ENCODE measurements around the gene GNG8. TPM values are rescaled to one million over a fixed set of nuclear protein-coding genes. Genes with fewer than 3 reads are reported as not detected.

Gene GNG8
- total RNA-seq, 2 donors from 2014 or later = not detected

GRCh38 chr19:46668662-46669061, 32.7 kb upstream of the GNG8 start:
- no peaks in the 10 kb centered on the region for H3K36me3 ChIP-seq
- no peak overlapping the region for H3K9ac ChIP-seq (ENCODE audit: low read depth in 2 of 2, low read length in 2 of 2)
- H3K4me1 ChIP-seq = no peaks in the 10 kb centered on the region
- no peaks in the 10 kb centered on the region for H3K27me3 ChIP-seq
- no peak overlapping the region for H3K4me3 ChIP-seq
- no peak for DNase-seq
- TF ChIP-seq, protein P1, sequence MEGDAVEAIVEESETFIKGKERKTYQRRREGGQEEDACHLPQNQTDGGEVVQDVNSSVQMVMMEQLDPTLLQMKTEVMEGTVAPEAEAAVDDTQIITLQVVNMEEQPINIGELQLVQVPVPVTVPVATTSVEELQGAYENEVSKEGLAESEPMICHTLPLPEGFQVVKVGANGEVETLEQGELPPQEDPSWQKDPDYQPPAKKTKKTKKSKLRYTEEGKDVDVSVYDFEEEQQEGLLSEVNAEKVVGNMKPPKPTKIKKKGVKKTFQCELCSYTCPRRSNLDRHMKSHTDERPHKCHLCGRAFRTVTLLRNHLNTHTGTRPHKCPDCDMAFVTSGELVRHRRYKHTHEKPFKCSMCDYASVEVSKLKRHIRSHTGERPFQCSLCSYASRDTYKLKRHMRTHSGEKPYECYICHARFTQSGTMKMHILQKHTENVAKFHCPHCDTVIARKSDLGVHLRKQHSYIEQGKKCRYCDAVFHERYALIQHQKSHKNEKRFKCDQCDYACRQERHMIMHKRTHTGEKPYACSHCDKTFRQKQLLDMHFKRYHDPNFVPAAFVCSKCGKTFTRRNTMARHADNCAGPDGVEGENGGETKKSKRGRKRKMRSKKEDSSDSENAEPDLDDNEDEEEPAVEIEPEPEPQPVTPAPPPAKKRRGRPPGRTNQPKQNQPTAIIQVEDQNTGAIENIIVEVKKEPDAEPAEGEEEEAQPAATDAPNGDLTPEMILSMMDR (IDR thresholded peaks at IDR 0.05) = no peak
- intact Hi-C loops (cut with DNase I) = no loop called here
- no peaks in the 10 kb centered on the region for H3K9me3 ChIP-seq
- H3K27ac ChIP-seq = no peak overlapping the region

DNA sequence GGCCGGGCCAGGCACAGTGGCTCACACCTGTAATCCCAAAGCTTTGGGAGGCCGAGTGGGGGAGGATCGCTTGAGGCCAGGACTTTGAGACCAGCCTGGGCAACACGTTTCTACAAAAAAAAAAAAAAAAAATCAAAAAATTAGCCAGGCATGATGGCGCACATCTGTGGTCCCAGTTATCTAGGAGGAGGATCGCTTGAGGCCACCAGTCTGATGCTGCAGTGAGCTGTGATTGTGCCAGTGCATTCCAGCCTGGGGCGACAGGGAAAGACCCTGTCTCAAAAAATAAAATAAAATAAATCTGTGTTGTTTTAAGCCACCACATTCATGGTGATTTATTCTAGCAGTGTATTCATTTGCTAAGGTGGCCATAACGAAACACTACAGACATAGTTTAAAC, 29.1 kb upstream of the GNG8 start:
- intact Hi-C loops (cut with DNase I) = no loop called here
- TF ChIP-seq, protein P1 (IDR thresholded peaks at IDR 0.05) = no peak
- H3K9me3 ChIP-seq = no peaks in the 10 kb centered on the region

GRCh38 chr19:46661735-46662592, 26.0 kb upstream of the GNG8 start:
- Histone ChIP-seq H3K27me3 (peaks cover 30% of the 10 kb centered on the region), H3K27ac (peak overlapping the region; percentile 19), H3K9me3 (no peaks in the 10 kb centered on the region), H3K4me1 (peaks cover 6% of the 10 kb centered on the region), H3K36me3 (no peaks in the 10 kb centered on the region), H3K9ac (ENCODE audit: low read depth in 2 of 2, low read length in 2 of 2) (peak overlapping the region in 1 of 2 donors; percentile 55), H3K4me3 (peak overlapping the region; percentile 30)
- DNase-seq = peak; percentile 81
- intact Hi-C loops (cut with DNase I) = loop anchor here (2.0 kb wide), 1 partner anchor 47 kb away; no protein-coding TSS in a partner anchor
- TF ChIP-seq, protein P1 (IDR thresholded peaks at IDR 0.05) = peak; percentile 87

More for the DNA sequence above, 29.1 kb upstream of the GNG8 start:
- no peak overlapping the region for H3K4me3 ChIP-seq
- H3K4me1 ChIP-seq = peaks cover 6% of the 10 kb centered on the region
- no peak for DNase-seq
- peaks cover 8% of the 10 kb centered on the region for H3K27me3 ChIP-seq
- no peak overlapping the region for H3K27ac ChIP-seq
- no peak overlapping the region for H3K9ac ChIP-seq (ENCODE audit: low read depth in 2 of 2, low read length in 2 of 2)
- H3K36me3 ChIP-seq = no peaks in the 10 kb centered on the region

GRCh38 chr19:46661020-46661731, 25.2 kb upstream of the GNG8 start, which contains the start of gene DACT3:
Gene DACT3 (minus strand): TSS chr19:46661182. CDS start chr19:46661064, 118 bp downstream.
- H3K9ac ChIP-seq (ENCODE audit: low read depth in 2 of 2, low read length in 2 of 2) = peak within 1 kb of the TSS; percentile 55 to 72
- intact Hi-C loops (cut with DNase I) = no loop called here

GRCh38 chr19:46660551-46661019, 24.6 kb upstream of the GNG8 start:
- Histone ChIP-seq H3K9ac (ENCODE audit: low read depth in 2 of 2, low read length in 2 of 2) (peak overlapping the region; percentile 3 to 72), H3K4me3 (peak overlapping the region; percentile 53), H3K4me1 (peaks cover 6% of the 10 kb centered on the region), H3K27me3 (peaks cover 30% of the 10 kb centered on the region), H3K27ac (peak overlapping the region; percentile 51), H3K9me3 (no peaks in the 10 kb centered on the region), H3K36me3 (no peaks in the 10 kb centered on the region)
- peak; percentile 42 for DNase-seq
- TF ChIP-seq, protein P1 (IDR thresholded peaks at IDR 0.05) = no peak
- intact Hi-C loops (cut with DNase I) = no loop called here

More at GRCh38 chr19:46661020-46661731, 25.2 kb upstream of the GNG8 start, which contains the start of gene DACT3:
- H3K36me3 ChIP-seq = no peaks in the 10 kb centered on the region
- no peaks in the 10 kb centered on the region for H3K9me3 ChIP-seq
- peak within 1 kb of the TSS; percentile 53 for H3K4me3 ChIP-seq
- TF ChIP-seq, protein P1 (IDR thresholded peaks at IDR 0.05) = no peak
- H3K27ac ChIP-seq = peak within 1 kb of the TSS; percentile 51
- peaks cover 6% of the 10 kb centered on the region for H3K4me1 ChIP-seq
- H3K27me3 ChIP-seq = peaks cover 30% of the 10 kb centered on the region
- DNase-seq = peak; percentile 100

Measured in colonic mucosa (tissue), 4 donors.